Prostate gland (tissue), 2 donors: Measurements from ENCODE around the gene CD300E. TPM values are rescaled to one million over a fixed set of nuclear protein-coding genes. Genes with fewer than 3 reads are reported as not detected.
A peak's percentile ranks its signal among the peaks of the same experiment; 100 is the strongest.

Experiments used
- DNase-seq: peaks from one replicate; pipeline ENCODE4 v3.0.0-alpha.2; 2019; ENCODE audit warnings: low spot score
- H3K27ac ChIP-seq, 2 donors: fragments of 200-600 bp; sonication (generic); 2 replicates each; pipeline ENCODE4 v1.5.1; 2017 to 2019
- H3K27me3 ChIP-seq: fragments of 200-600 bp; sonication (generic); replicated peaks from 2 replicates; pipeline ENCODE4 v1.5.1; 2019; ENCODE audit not compliant: insufficient read depth
- H3K36me3 ChIP-seq, 2 donors: fragments of 200-600 bp; sonication (generic); 1 replicate in 1 of 2; 2 replicates in 1 of 2; pipeline versions ENCODE4 v1.5.1 to v1.8.1; 2017 to 2019
- H3K4me1 ChIP-seq: fragments of 200-600 bp; sonication (generic); replicated peaks from 2 replicates; pipeline ENCODE4 v1.5.1; 2019
- H3K4me3 ChIP-seq, 2 donors: fragments of 200-600 bp; sonication (generic); 2 replicates each; pipeline ENCODE4 v1.5.1; 2017 to 2019
- H3K9me3 ChIP-seq: fragments of 200-600 bp; sonication (generic); 2 replicates; pipeline ENCODE4 v1.5.1; 2017
- CTCF ChIP-seq, 4 experiments: fragments of 200-600 bp in 2 of 4; fragments of 450-650 bp in 2 of 4; sonication (generic) in 2 of 4; IDR thresholded peaks; 1 replicate in 3 of 4; 2 replicates in 1 of 4; pipeline ENCODE4 v1.5.1; 2016 to 2019; ENCODE audit warnings: antibody characterized with exemption in 4 of 4, mild to moderate bottlenecking in 2 of 4, moderate library complexity in 2 of 4
- POLR2A ChIP-seq: fragments of 450-650 bp; IDR thresholded peaks from one replicate; pipeline ENCODE4 v1.6.1; 2016; ENCODE audit warnings: antibody characterized with exemption, mild to moderate bottlenecking
- POLR2AphosphoS5 ChIP-seq: sonication (generic); formaldehyde crosslinking; IDR thresholded peaks from one replicate; pipeline ENCODE4 v1.6.1; 2017; ENCODE audit warnings: antibody characterized with exemption
- WGBS: methylation state at CpG from one replicate; pipeline ENCODE4 v1.1.5; 2018; 5-methylcytosine and 5-hydroxymethylcytosine counted together
- intact Hi-C: fragments of 100-400 bp; cut with DNase I; formaldehyde crosslinking; loops from one replicate; pipeline ENCODE4 v1.14.2; 2022
- total RNA-seq, 2 donors: library from RNA; depleted of rRNA; stranded (reverse); fragments of >200 nt; gene quantifications; one replicate each; pipeline ENCODE4 v1.1.0, GENCODE V29; 2016

Gene CD300E
- total RNA-seq, 2 donors from 2014 or later = 0.45 TPM; not detected in 1

GRCh38 chr17:74569020-74570003, 54.2 kb downstream of the CD300E start:
- DNase-seq = no peak
- WGBS = 63% methylated on average over 32 of the region's 32 CpGs
- no peaks in the 10 kb centered on the region for H3K36me3 ChIP-seq
- H3K9me3 ChIP-seq = no peaks in the 10 kb centered on the region
- intact Hi-C loops = no loop called here
- H3K27ac ChIP-seq = no peak overlapping the region
- H3K4me3 ChIP-seq = no peak overlapping the region
- H3K27me3 ChIP-seq = no peaks in the 10 kb centered on the region
- H3K4me1 ChIP-seq = no peaks in the 10 kb centered on the region
- TF ChIP-seq POLR2A (no peak), CTCF (IDR thresholded peaks at IDR 0.05) (no peak), POLR2AphosphoS5 (no peak)

GRCh38 chr17:74568106-74568873, 55.2 kb downstream of the CD300E start:
- DNase-seq = no peak
- no peaks in the 10 kb centered on the region for H3K4me1 ChIP-seq
- no peaks in the 10 kb centered on the region for H3K27me3 ChIP-seq
- H3K36me3 ChIP-seq = no peaks in the 10 kb centered on the region
- H3K27ac ChIP-seq = no peak overlapping the region
- H3K4me3 ChIP-seq = no peak overlapping the region
- WGBS = 80% methylated on average over 4 of the region's 4 CpGs
- intact Hi-C loops = no loop called here
- no peaks in the 10 kb centered on the region for H3K9me3 ChIP-seq
- TF ChIP-seq POLR2AphosphoS5 (no peak), POLR2A (no peak), CTCF (IDR thresholded peaks at IDR 0.05) (no peak)

GRCh38 chr17:74567397-74567796, 56.1 kb downstream of the CD300E start, which contains the start of gene CD300H:
Gene CD300H (minus strand): TSS chr17:74567509.
- no peak for TF ChIP-seq POLR2AphosphoS5
- TF ChIP-seq CTCF (IDR thresholded peaks at IDR 0.05) = no peak
- no peak for TF ChIP-seq POLR2A
- no peak within 1 kb of the TSS for H3K4me3 ChIP-seq
- WGBS = 88% methylated on average over 2 of the region's 2 CpGs
- H3K27ac ChIP-seq = no peak within 1 kb of the TSS
- intact Hi-C loops = no loop called here
- no peak for DNase-seq
- H3K27me3 ChIP-seq = no peaks in the 10 kb centered on the region
- no peaks in the 10 kb centered on the region for H3K9me3 ChIP-seq
- no peaks in the 10 kb centered on the region for H3K4me1 ChIP-seq
- H3K36me3 ChIP-seq = no peaks in the 10 kb centered on the region

GRCh38 chr17:74566132-74566753, 57.3 kb downstream of the CD300E start:
- intact Hi-C loops = no loop called here
- no peak for DNase-seq
- TF ChIP-seq CTCF (IDR thresholded peaks at IDR 0.05) = peak in 1 of 4 experiments; percentile 33
- TF ChIP-seq POLR2AphosphoS5 = no peak
- no peak for TF ChIP-seq POLR2A
- H3K4me3 ChIP-seq = no peak overlapping the region
- no peaks in the 10 kb centered on the region for H3K9me3 ChIP-seq
- no peak overlapping the region for H3K27ac ChIP-seq
- no peaks in the 10 kb centered on the region for H3K27me3 ChIP-seq
- WGBS = 13% methylated on average over 9 of the region's 9 CpGs
- no peaks in the 10 kb centered on the region for H3K36me3 ChIP-seq
- no peaks in the 10 kb centered on the region for H3K4me1 ChIP-seq
